Stimulated activated CD4-positive, alpha-beta T cell treated with anti-CD3 and anti-CD28 coated beads, Interleukin-1b, Interleukin-23, amount 100 ng/mL, for 1 hour (primary cell): Measurements from ENCODE around the gene SOX9.

Source experiments
- DNase-seq, 2 donors: peaks; one replicate each; pipeline ENCODE4 v3.0.0-alpha.2; 2020; ENCODE audit warnings: low read depth in 2 of 2

Gene SOX9

GRCh38 chr17:72162569-72162968 is 41.7 kb downstream of the SOX9 start:
- DNase-seq, result no peak

DNA sequence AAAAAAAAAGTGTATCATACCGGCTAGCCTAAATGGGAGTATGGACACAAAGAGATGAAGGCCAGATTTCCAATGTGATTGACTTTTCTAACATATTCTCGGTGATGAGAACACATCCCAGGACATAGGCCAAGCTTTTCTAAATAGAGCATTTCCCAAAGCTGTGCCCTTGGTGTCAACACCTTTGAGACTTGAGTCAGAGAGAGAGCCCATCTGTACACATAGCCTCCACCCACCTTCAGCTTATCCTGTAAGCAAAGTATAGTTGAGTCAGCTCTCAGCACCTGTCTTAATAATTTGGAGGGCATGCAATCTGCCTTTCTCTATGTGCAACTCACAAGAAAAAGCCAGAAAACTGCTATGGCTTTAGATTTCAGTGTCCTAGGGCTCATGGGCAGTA is 42.7 kb downstream of the SOX9 start:
- DNase-seq, result no peak

GRCh38 chr17:72164158-72164739 is 43.4 kb downstream of the SOX9 start:
- no peak for DNase-seq

DNA sequence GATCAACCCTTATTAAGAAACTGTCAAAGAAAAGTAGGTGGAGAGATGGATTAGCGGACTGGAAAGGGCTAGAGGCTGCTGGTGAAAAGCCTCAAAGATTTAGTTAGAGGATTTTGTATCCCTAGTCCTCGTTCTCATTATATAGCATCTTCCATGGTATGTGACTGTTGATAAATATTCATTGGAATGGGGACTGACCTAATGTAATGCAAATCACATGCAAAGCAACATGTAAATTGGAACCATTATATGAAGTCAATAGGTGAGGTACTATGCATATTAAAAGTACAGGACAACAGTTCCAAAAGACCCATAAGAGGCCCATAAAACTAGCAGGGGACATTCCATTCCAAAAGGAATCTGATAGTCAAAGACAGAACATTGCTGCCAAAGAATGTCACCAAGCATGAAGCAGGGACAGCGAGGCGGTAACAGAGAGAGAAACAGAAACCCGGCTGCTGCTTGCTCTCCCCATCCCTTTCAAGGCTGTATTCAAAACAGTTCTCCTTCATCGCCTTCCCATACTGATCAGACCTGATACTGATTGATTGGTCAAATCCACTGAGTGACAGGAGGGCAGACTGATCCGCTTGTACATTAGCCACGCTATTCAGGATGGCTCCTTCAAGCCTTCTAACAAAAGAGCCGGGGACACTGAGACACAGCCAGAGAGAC is 44.5 kb downstream of the SOX9 start:
- no peak for DNase-seq

GRCh38 chr17:72165867-72166439 is 45.1 kb downstream of the SOX9 start:
- no peak for DNase-seq

GRCh38 chr17:72167593-72167992 is 46.8 kb downstream of the SOX9 start:
- no peak for DNase-seq

- no peak for DNase-seq
These were observed 49.0 kb downstream of the SOX9 start for GRCh38 chr17:72169823-72170222.

DNA sequence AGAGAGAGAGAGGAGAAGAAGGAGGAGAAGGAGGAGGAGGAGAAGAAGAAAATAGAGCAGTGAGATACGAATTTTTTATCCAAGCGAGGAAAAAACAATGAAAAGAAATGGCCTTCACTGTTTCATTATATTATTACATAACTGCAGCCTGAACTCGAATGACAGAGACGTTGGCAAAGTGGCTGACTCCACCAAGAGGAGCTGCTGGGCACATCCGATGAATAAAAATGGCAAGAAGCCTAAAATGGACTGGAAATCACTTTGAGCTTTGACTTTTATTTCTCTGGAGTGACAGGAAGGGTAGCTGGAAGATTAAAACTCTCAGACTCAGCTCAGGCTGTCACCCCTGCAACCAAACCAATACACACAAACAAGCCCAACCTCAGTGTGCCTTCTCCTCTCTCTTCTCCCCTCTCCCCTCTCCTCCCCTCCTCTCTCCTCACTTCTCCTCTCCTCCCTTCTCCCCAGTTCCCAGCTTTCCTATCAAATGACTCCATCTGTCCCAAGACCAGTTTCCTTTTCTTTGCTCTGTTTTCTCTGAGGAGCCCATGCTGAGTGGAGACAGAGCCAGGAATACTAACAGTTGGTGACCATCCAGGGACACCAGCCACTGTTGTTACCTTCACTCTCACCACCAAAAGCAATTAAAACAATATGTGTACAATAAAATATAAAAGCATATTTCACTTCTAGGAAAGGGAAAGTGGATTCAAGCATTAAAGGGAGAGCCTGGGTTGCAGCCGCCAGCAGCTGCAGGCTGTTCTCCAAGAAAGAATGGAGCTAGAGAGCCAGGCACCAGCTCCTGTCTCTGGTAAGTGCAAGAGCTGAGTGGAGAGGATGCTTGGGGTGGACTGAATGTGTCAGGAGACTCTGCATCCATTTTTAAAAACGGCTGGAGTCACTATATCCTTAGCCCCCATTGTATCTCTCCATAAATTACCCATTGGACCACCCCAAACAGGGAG is 51.2 kb downstream of the SOX9 start:
- no peak for DNase-seq

- DNase-seq, result no peak
These were observed 52.8 kb downstream of the SOX9 start for GRCh38 chr17:72173499-72174116.

DNA sequence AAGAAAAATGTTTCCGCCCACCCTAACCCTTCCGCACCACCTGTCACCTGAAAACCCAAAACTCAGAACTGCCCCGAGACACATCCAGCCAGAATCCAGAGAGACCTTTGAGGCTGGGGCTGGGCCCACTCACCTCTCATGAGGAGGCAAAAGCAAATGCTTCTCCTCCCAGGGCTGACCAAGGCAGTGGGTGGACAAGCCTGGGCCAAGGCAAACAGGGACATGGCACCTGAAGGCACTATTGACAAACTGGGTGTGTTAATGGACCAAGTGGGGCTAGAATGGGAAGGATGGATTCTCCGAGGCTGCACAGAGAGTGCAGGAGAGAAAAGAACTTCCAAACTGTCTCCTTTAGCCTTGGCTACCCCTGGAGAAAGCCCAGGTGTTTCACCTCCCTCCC is 54.4 kb downstream of the SOX9 start:
- no peak for DNase-seq
